H1 (cell line): ENCODE measurements around the gene GPRIN1. TPM values are rescaled to one million over a fixed set of nuclear protein-coding genes. Genes with fewer than 3 reads are reported as not detected.
A peak's percentile ranks its signal among the peaks of the same experiment; 100 is the strongest.

Experiments
- CTCF ChIA-PET: fragments of 300-600 bp; sonication (Branson Sonifier 250); formaldehyde crosslinking; loops from one replicate; lab custom pipeline; 2021; ENCODE audit not compliant: partially characterized antibody; lab: Charles Lee
- POLR2A ChIA-PET: fragments of 300-600 bp; sonication (Branson Sonifier 250); formaldehyde crosslinking; loops from one replicate; lab custom pipeline; 2021; ENCODE audit warnings: inconsistent platforms; ENCODE audit not compliant: partially characterized antibody; lab: Charles Lee
- DNase-seq, 2 experiments: peaks; one replicate each; pipeline versions ENCODE4 v3.0.0 to v3.0.0-alpha.2; 2010 to 2022; ENCODE audit warnings: low spot score in 2 of 2, low read depth in 1 of 2, mixed read lengths in 1 of 2
- FAIRE-seq: peaks from 2 replicates; lab custom pipeline; 2011; peaks lifted over from hg19 to GRCh38; lab: Jason Lieb, UNC
- H2AFZ ChIP-seq: 2 replicates; pipeline ENCODE4 v1.8.1; 2012; ENCODE audit warnings: low read length, inconsistent platforms
- H2AK5ac ChIP-seq: 2 replicates; pipeline ENCODE4 v1.6.1; 2013; ENCODE audit warnings: low read depth, low read length
- H2BK120ac ChIP-seq: replicated peaks from 2 replicates; pipeline ENCODE3; 2013; ENCODE audit warnings: low read depth, low read length, inconsistent platforms
- H2BK12ac ChIP-seq: 2 replicates; pipeline ENCODE4 v1.6.1; 2013; ENCODE audit warnings: low read depth, low read length
- H2BK15ac ChIP-seq: 2 replicates; pipeline ENCODE4 v1.6.1; 2013; ENCODE audit warnings: low read length
- H2BK20ac ChIP-seq: 2 replicates; pipeline ENCODE4 v1.6.1; 2013; ENCODE audit warnings: low read length
- H2BK5ac ChIP-seq: 2 replicates; pipeline ENCODE4 v1.6.1; 2013; ENCODE audit warnings: low read depth, low read length
- H3K14ac ChIP-seq: 2 replicates; pipeline ENCODE4 v1.6.1; 2013; ENCODE audit warnings: inconsistent platforms; ENCODE audit not compliant: insufficient read length
- H3K18ac ChIP-seq: 2 replicates; pipeline ENCODE4 v1.6.1; 2013; ENCODE audit warnings: low read length; ENCODE audit errors: extremely low read depth
- H3K23ac ChIP-seq: 2 replicates; pipeline ENCODE4 v1.6.1; 2013; ENCODE audit warnings: inconsistent platforms; ENCODE audit not compliant: insufficient read length
- H3K23me2 ChIP-seq: 2 replicates; pipeline ENCODE4 v1.6.1; 2013; ENCODE audit warnings: low read depth, low read length
- H3K27ac ChIP-seq: 2 replicates; pipeline ENCODE4 v1.6.1; 2011; ENCODE audit warnings: low read depth, low read length, inconsistent platforms
- H3K27me3 ChIP-seq, 4 experiments: replicated peaks in 1 of 4; 1 replicate in 1 of 4; 2 replicates in 3 of 4; pipeline versions ENCODE4 v1.6.1 to v1.8.1; 2011 to 2013; ENCODE audit warnings: low read length in 3 of 4, mild to moderate bottlenecking in 3 of 4, inconsistent platforms in 2 of 4, mixed read lengths in 2 of 4, moderate library complexity in 1 of 4; ENCODE audit not compliant: control insufficient read depth in 3 of 4, insufficient read depth in 3 of 4; ENCODE audit errors: extremely low read depth in 1 of 4
- H3K36me3 ChIP-seq, 4 experiments: 2 replicates each; pipeline versions ENCODE4 v1.6.1 to v1.8.1; 2011 to 2013; ENCODE audit warnings: mild to moderate bottlenecking in 4 of 4, low read length in 3 of 4, moderate library complexity in 2 of 4, control low read depth in 1 of 4, inconsistent platforms in 1 of 4; ENCODE audit not compliant: insufficient read depth in 4 of 4, control insufficient read depth in 2 of 4
- H3K4ac ChIP-seq: replicated peaks from 2 replicates; pipeline ENCODE3; 2013; ENCODE audit warnings: low read length, low read depth, mixed read lengths, inconsistent platforms; ENCODE audit not compliant: insufficient read length
- H3K4me1 ChIP-seq, 4 experiments: replicated peaks in 1 of 4; 1 replicate in 1 of 4; 2 replicates in 3 of 4; pipeline versions ENCODE4 v1.6.1 to v1.8.1; 2011 to 2013; ENCODE audit warnings: low read length in 3 of 4, inconsistent platforms in 2 of 4, mixed read lengths in 1 of 4; ENCODE audit not compliant: insufficient read depth in 4 of 4, control insufficient read depth in 3 of 4
- H3K4me2 ChIP-seq, 2 experiments: 2 replicates each; pipeline versions ENCODE4 v1.6.1 to v1.8.1; 2011 to 2013; ENCODE audit warnings: low read depth in 2 of 2, low read length in 2 of 2, control low read depth in 1 of 2, inconsistent platforms in 1 of 2, mild to moderate bottlenecking in 1 of 2; ENCODE audit not compliant: insufficient read depth in 1 of 2
- H3K4me3 ChIP-seq, 4 experiments: fragments of 200-600, 300-600 bp in 1 of 4; sonication (generic), shearing (Covaris generic), sonication (Bioruptor Twin) in 1 of 4; 2 replicates each; pipeline versions ENCODE4 v1.5.1 to v1.8.1; 2011 to 2016; ENCODE audit warnings: low read length in 4 of 4, low read depth in 3 of 4, control low read depth in 2 of 4, inconsistent platforms in 2 of 4, mild to moderate bottlenecking in 2 of 4, mixed read lengths in 1 of 4, moderate library complexity in 1 of 4; ENCODE audit not compliant: insufficient read depth in 2 of 4; ENCODE audit errors: extremely low read depth in 1 of 4
- H3K56ac ChIP-seq: replicated peaks from 2 replicates; pipeline ENCODE3; 2013; ENCODE audit warnings: low read depth, mild to moderate bottlenecking, mixed read lengths, low read length, inconsistent platforms; ENCODE audit not compliant: insufficient read length
- H3K79me1 ChIP-seq: 2 replicates; pipeline ENCODE4 v1.6.1; 2013; ENCODE audit warnings: low read depth, low read length, control low read depth
- H3K79me2 ChIP-seq, 2 experiments: 2 replicates each; pipeline versions ENCODE4 v1.6.1 to v1.8.1; 2012 to 2013; ENCODE audit warnings: low read length in 2 of 2, mild to moderate bottlenecking in 2 of 2, inconsistent platforms in 1 of 2; ENCODE audit not compliant: insufficient read depth in 2 of 2, control insufficient read depth in 1 of 2
- H3K9ac ChIP-seq, 4 experiments: replicated peaks in 1 of 4; 1 replicate in 1 of 4; 2 replicates in 3 of 4; pipeline versions ENCODE4 v1.6.1 to v1.8.1; 2011 to 2013; ENCODE audit warnings: low read depth in 3 of 4, low read length in 3 of 4, control low read depth in 2 of 4, mild to moderate bottlenecking in 2 of 4, moderate library complexity in 2 of 4, inconsistent platforms in 1 of 4; ENCODE audit errors: extremely low read depth in 1 of 4
- H3K9me3 ChIP-seq, 2 experiments: 2 replicates each; pipeline versions ENCODE4 v1.6.1 to v1.8.1; 2012 to 2013; ENCODE audit warnings: mild to moderate bottlenecking in 2 of 2, moderate library complexity in 2 of 2, control low read depth in 1 of 2, inconsistent platforms in 1 of 2, low read depth in 1 of 2, low read length in 1 of 2, mixed read lengths in 1 of 2; ENCODE audit not compliant: insufficient read depth in 2 of 2
- H4K20me1 ChIP-seq, 2 experiments: replicated peaks in 1 of 2; 2 replicates each; pipeline versions ENCODE3 to v1.8.1; 2011 to 2013; ENCODE audit warnings: inconsistent platforms in 2 of 2, low read length in 2 of 2, mild to moderate bottlenecking in 1 of 2; ENCODE audit not compliant: insufficient read depth in 2 of 2, control insufficient read depth in 1 of 2
- H4K5ac ChIP-seq: 2 replicates; pipeline ENCODE4 v1.6.1; 2013; ENCODE audit warnings: low read length, low read depth, mixed read lengths, inconsistent platforms; ENCODE audit not compliant: insufficient read length
- H4K8ac ChIP-seq: 2 replicates; pipeline ENCODE4 v1.8.0; 2013; ENCODE audit warnings: mild to moderate bottlenecking, moderate library complexity, low read length, inconsistent platforms; ENCODE audit not compliant: insufficient read depth; ENCODE audit errors: extremely low read depth
- H4K91ac ChIP-seq: replicated peaks from 2 replicates; pipeline ENCODE3; 2013; ENCODE audit warnings: low read length, mixed read lengths, inconsistent platforms; ENCODE audit not compliant: insufficient read length
- POLR2AphosphoS5 ChIP-seq: IDR thresholded peaks from 2 replicates; pipeline ENCODE4 v1.6.1; 2011; ENCODE audit warnings: low read depth, low read length
- SRF ChIP-seq: IDR thresholded peaks from 2 replicates; pipeline ENCODE4 v1.6.1; 2011; ENCODE audit warnings: mild to moderate bottlenecking, low read depth, low read length, moderate library complexity
- WGBS, 2 experiments: shearing (Covaris generic) in 1 of 2; methylation state at CpG; one replicate each; pipeline versions ENCODE4 v1.1.6 to v1.1.7; 2013 to 2015; ENCODE audit warnings: low lambda C conversion rate in 2 of 2, mixed read lengths in 2 of 2, inconsistent platforms in 1 of 2, low coverage in 1 of 2, missing lambda C conversion rate in 1 of 2; ENCODE audit not compliant: insufficient replicate concordance in 2 of 2, insufficient coverage in 1 of 2, insufficient read length in 1 of 2; ENCODE audit errors: extremely low coverage in 1 of 2, missing lambda C conversion rate in 1 of 2; 5-methylcytosine and 5-hydroxymethylcytosine counted together
- polyA plus RNA-seq, 7 experiments: library from polyadenylated mRNA; depleted of rRNA in 3 of 7; stranded (reverse) in 5 of 7; unstranded in 2 of 7; fragments of >200 nt in 5 of 7; fragments of 200-250 nt in 2 of 7; gene quantifications; 1 replicate in 5 of 7; 2 replicates in 1 of 7; 4 replicates in 1 of 7; pipeline versions ENCODE4 v1.2.1 to v1.2.3, GENCODE V29; 2011 to 2013; ENCODE audit warnings: missing spikeins in 2 of 7, mixed read lengths in 2 of 7
- total RNA-seq: library from RNA; stranded (reverse); fragmentation: NEBNext Ultra II Directional; extraction: Animal tissue kit (Norgen Biotek cat#: 25700); gene quantifications from 2 replicates; pipeline ENCODE4 v1.2.1, GENCODE V29; 2021

The GPRIN1 gene
- total and polyA plus RNA-seq, 2 of the 8 experiments (the other 6 are each of a cell fraction or from before 2014, with no cell fraction given), result 3.3 to 12.0 TPM

- no peaks in the 10 kb centered on the region for H3K79me1 ChIP-seq
- FAIRE-seq (no peak), DNase-seq (no peak)
- H3K4me1 ChIP-seq, result peaks cover 0 to 7% (median 4%) of the 10 kb centered on the region in 4 experiments; a peak in 6 of 7 replicates
- H2BK12ac ChIP-seq, result no peak overlapping the region
- H3K23ac ChIP-seq, result no peak overlapping the region
- no peak for TF ChIP-seq SRF
- 0 out of 2 replicates have a peak, but pooled peaks have one; percentile 16 for TF ChIP-seq POLR2AphosphoS5
- H3K27ac ChIP-seq, result no peak overlapping the region
- no peak overlapping the region for H2BK5ac ChIP-seq
- no peak overlapping the region for H3K4me3 ChIP-seq
- peaks cover 0 to 4% of the 10 kb centered on the region in 2 experiments for H4K20me1 ChIP-seq
- no peaks in the 10 kb centered on the region for H3K79me2 ChIP-seq
- H3K14ac ChIP-seq, result no peak overlapping the region
- peaks cover 4% of the 10 kb centered on the region; the same call in 1 of the 2 replicates for H3K23me2 ChIP-seq
- H2BK15ac ChIP-seq, result no peak overlapping the region
- ChIA-PET CTCF (interaction anchor here (0.8 to 35.1 kb wide), 26 partner anchors 10 to 448 kb away, joined by 3 to 859 read pairs (median 10); partner anchors contain the start of genes FGFR4, HIGD2A and NOP16), POLR2A (interaction anchor here (0.9 to 2.1 kb wide), 2 partner anchors 34 to 240 kb away, joined by 4 to 9 read pairs; no protein-coding TSS in a partner anchor)
- 82 to 92% methylated on average over 3 to 4 of the region's 7 CpGs for WGBS, 2 experiments
- H4K8ac ChIP-seq, result no peak overlapping the region
- H3K9me3 ChIP-seq, result no peaks in the 10 kb centered on the region
- no peak overlapping the region for H4K91ac ChIP-seq
- no peak overlapping the region for H2BK20ac ChIP-seq
- H2AK5ac ChIP-seq, result no peak overlapping the region
- H2AFZ ChIP-seq, result no peak overlapping the region
- no peak overlapping the region for H3K9ac ChIP-seq
- H2BK120ac ChIP-seq, result no peak overlapping the region
- H4K5ac ChIP-seq, result no peak overlapping the region
- no peaks in the 10 kb centered on the region for H3K27me3 ChIP-seq
- no peak overlapping the region for H3K4me2 ChIP-seq
- H3K4ac ChIP-seq, result no peak overlapping the region
- H3K56ac ChIP-seq, result peak overlapping the region; percentile 19
- no peaks in the 10 kb centered on the region; a peak in 1 of 8 replicates for H3K36me3 ChIP-seq
- H3K18ac ChIP-seq, result no peak overlapping the region
Measured at GRCh38 chr5:176659512-176659839, 49.5 kb upstream of the GPRIN1 start.
